Measurements from ENCODE around the gene PGA4. TPM values are rescaled to one million over a fixed set of nuclear protein-coding genes. Genes with fewer than 3 reads are reported as not detected.

PGA4 gene
- total and polyA plus RNA-seq, 9 donors = 0.66 to 4.4 (median 1.7) TPM

DNA sequence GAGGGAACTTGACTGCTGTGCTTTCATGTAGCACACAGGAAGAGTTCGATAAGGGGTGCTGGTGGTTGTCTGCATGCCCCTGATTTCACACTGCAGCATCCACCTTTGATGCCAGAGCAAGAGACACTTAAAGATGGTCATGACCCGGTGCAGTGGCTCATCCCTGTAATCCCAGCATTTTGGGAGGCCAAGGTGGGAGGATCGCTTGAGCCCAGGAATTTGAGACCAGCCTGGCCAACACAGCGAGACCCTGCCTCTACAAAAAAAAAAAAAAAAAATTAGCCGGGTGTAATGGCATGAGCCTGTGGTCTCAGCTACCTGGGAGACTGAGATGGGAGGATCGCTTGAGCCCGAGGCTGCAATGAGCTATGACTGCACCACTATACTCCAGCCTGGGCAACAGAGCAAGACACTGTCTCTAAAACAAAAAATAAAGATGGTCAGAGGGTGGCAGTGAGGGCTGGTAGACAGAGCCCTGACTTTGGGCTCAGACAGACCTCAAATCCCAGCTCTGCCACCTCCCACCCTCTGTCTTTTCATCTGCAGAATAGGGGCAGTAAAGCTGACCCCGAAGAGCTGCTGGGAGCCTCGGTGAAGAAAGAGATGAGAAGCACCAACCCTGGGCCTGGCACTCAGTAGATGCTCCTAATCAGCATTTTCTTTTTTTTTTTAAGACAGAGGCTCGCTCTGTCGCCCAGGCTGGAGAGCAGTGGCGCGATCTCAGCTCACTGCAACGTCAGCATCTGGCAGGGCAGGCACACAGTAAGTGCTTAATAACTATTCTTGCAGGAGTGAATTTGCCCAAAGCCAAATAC lies 55.2 kb downstream of the PGA4 start:
- Histone ChIP-seq H3K9me3 (replicated peaks; ENCODE audit: control insufficient read depth, low read depth, low read length) (no peaks in the 10 kb centered on the region), H3K27me3 (ENCODE audit: control insufficient read depth, insufficient read depth, low read length) (no peaks in the 10 kb centered on the region), H3K27ac (ENCODE audit: low read length) (no peak overlapping the region), H3K4me3 (ENCODE audit: low read length) (no peak overlapping the region), H3K36me3 (ENCODE audit: control insufficient read depth, insufficient read depth, low read length) (peaks cover 21% of the 10 kb centered on the region), H3K4me1 (ENCODE audit: control insufficient read depth, insufficient read depth, low read length) (peaks cover 3% of the 10 kb centered on the region)
- WGBS (ENCODE audit: insufficient coverage) = 68% methylated on average over 9 of the region's 14 CpGs
- no peak for DNase-seq

DNA sequence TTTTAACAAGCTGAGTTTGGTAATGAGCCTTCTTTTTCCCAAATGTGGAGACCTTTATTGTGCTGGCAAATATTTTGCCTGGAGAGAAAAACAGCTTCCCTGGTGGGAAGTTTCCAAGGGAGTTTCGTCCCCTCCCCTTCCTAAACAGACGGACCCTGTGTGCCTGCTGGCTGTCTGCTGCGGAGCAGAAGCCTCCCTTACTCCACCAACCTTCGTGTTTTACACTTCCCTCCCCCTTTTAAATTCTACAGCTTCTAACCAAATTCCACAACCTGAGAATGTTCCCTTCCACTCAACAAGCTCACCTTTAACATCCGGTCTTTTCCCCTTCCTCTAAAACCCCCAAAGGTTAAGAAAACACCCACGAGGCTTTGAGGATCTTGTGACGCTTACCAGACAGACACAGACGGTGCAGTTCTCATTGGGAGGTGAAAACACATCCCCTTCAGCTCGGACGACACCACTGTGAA lies 55.9 kb downstream of the PGA4 start:
- peaks cover 21% of the 10 kb centered on the region for H3K36me3 ChIP-seq (ENCODE audit: control insufficient read depth, insufficient read depth, low read length)
- WGBS (ENCODE audit: insufficient coverage) = 36% methylated on average over 6 of the region's 10 CpGs
- H3K4me3 ChIP-seq (ENCODE audit: low read length) = no peak overlapping the region
- H3K27ac ChIP-seq (ENCODE audit: low read length) = no peak overlapping the region
- H3K4me1 ChIP-seq (ENCODE audit: control insufficient read depth, insufficient read depth, low read length) = peaks cover 2% of the 10 kb centered on the region
- DNase-seq = no peak
- H3K27me3 ChIP-seq (ENCODE audit: control insufficient read depth, insufficient read depth, low read length) = no peaks in the 10 kb centered on the region
- H3K9me3 ChIP-seq (replicated peaks; ENCODE audit: control insufficient read depth, low read depth, low read length) = no peaks in the 10 kb centered on the region

DNA sequence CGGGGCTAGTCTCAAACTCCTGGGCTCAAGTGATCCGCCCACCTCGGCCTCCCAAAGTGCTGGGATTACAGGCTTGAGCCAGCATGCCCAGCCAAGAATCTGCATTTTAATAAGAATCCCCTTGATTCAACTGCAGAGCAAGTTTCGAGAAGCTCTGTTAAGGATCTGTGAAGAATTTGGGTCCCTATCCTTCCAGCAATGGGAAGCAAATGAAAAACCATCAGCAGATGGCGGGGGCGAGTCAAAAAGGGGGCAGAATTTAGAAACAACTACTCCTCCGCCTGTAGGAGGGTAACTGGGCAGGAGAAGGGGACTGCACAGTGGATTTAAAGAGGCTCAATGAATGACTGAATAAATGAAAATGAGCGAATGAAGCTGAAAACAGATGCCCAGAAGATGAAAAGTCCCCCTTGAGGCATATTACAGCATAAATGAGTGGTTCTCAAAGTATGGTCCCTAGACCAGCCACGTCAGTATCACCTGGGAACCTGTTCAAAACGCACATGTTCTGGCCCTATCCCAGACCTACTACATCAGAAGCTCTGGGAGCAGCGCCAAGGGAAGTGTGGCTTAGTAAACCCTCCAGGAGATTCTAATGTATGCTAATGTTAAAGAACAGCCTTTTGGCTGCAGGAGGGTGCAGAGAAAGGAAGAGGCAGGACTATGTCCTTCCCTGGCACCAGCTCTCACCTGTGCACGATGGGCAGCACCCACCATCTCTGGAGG lies 58.0 kb downstream of the PGA4 start:
- H3K27ac ChIP-seq (ENCODE audit: low read length) = no peak overlapping the region
- H3K4me1 ChIP-seq (ENCODE audit: control insufficient read depth, insufficient read depth, low read length) = no peaks in the 10 kb centered on the region
- no peak overlapping the region for H3K4me3 ChIP-seq (ENCODE audit: low read length)
- no peaks in the 10 kb centered on the region for H3K27me3 ChIP-seq (ENCODE audit: control insufficient read depth, insufficient read depth, low read length)
- 50% methylated on average over 5 of the region's 12 CpGs for WGBS (ENCODE audit: insufficient coverage)
- H3K36me3 ChIP-seq (ENCODE audit: control insufficient read depth, insufficient read depth, low read length) = peaks cover 22% of the 10 kb centered on the region
- DNase-seq = no peak
- no peaks in the 10 kb centered on the region for H3K9me3 ChIP-seq (replicated peaks; ENCODE audit: control insufficient read depth, low read depth, low read length)

DNA sequence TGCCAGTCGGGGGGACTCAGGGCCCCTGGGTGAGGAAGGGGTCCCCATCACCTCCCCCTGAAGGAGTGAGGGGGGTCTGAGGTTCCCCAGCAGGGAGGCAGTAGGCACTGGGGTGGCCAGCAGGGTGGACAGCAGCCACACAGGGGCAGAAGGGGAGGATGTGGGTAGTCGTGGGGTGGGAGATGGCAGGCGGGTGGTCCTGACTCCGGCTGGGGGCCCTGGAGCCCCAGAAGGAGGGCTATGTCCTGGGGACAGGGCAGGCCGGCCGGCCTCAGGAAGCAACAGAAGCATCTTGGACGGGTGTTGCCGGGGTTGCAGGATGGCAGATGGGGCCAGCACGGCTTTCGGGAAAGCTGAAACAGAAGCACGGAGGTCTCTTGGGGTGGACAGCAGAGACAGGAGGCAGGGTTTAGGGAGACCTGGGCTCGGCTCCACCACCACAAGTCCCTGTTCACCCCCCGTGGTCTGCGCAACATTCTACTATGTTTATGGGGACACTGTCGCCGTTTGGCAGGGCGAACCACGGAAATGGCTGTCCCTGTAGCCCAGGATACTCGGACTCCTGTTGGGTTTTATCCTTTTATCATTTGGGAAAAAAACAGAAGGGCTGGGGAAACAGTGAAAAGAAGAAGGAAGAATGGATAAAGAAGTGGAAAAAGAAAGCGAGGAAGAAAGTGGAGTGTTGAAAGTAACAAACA lies 58.9 kb downstream of the PGA4 start:
- Histone ChIP-seq H3K27me3 (ENCODE audit: control insufficient read depth, insufficient read depth, low read length) (no peaks in the 10 kb centered on the region), H3K4me1 (ENCODE audit: control insufficient read depth, insufficient read depth, low read length) (no peaks in the 10 kb centered on the region), H3K4me3 (ENCODE audit: low read length) (no peak overlapping the region), H3K27ac (ENCODE audit: low read length) (no peak overlapping the region), H3K36me3 (ENCODE audit: control insufficient read depth, insufficient read depth, low read length) (peaks cover 23% of the 10 kb centered on the region), H3K9me3 (replicated peaks; ENCODE audit: control insufficient read depth, low read depth, low read length) (no peaks in the 10 kb centered on the region)
- DNase-seq = no peak
- 82% methylated on average over 15 of the region's 20 CpGs for WGBS (ENCODE audit: insufficient coverage)

Other genes starting within 250 kb of the PGA4 start
- 0.04 TPM for gene CD5, start 119.9 kb upstream of the PGA4 start, total RNA-seq
- under 1 TPM; 0.08 to 0.19 (median 0.10) TPM for gene CD5, start 119.9 kb upstream of the PGA4 start, polyA plus RNA-seq (ENCODE audit: insufficient read depth in 1 of 8, insufficient read length in 8 of 8, low replicate concordance in 1 of 8)
- gene VPS37C, start 60.9 kb upstream of the PGA4 start, total RNA-seq = 10.0 TPM
- 10 to 100 TPM; 14.4 to 19.8 (median 18.0) TPM for gene VPS37C, start 60.9 kb upstream of the PGA4 start, polyA plus RNA-seq (ENCODE audit: insufficient read depth in 1 of 8, insufficient read length in 8 of 8, low replicate concordance in 1 of 8)
- gene PGA3, start 18.8 kb upstream of the PGA4 start, total RNA-seq = 1.2 TPM
- gene PGA3, start 18.8 kb upstream of the PGA4 start, polyA plus RNA-seq (ENCODE audit: insufficient read depth in 1 of 8, insufficient read length in 8 of 8, low replicate concordance in 1 of 8) = 1 to 10 TPM in 2 of 8 donors, under 1 TPM in 5, not detected in 1; 0.21 to 1.3 (median 0.82) TPM
- 0.27 TPM for gene PGA5, start 18.8 kb downstream of the PGA4 start, total RNA-seq
- gene PGA5, start 18.8 kb downstream of the PGA4 start, polyA plus RNA-seq (ENCODE audit: insufficient read depth in 1 of 8, insufficient read length in 8 of 8, low replicate concordance in 1 of 8) = 1 to 10 TPM in 7 of 8 donors, not detected in 1; 1.0 to 2.1 (median 1.1) TPM
- gene VWCE, start 73.0 kb downstream of the PGA4 start, total RNA-seq = 3.4 TPM
- 10 to 100 TPM in 1 of 8 donors, 1 to 10 TPM in 7; 3.3 to 10.2 (median 6.1) TPM for gene VWCE, start 73.0 kb downstream of the PGA4 start, polyA plus RNA-seq (ENCODE audit: insufficient read depth in 1 of 8, insufficient read length in 8 of 8, low replicate concordance in 1 of 8)
- 208 TPM for gene DDB1, start 110.8 kb downstream of the PGA4 start, total RNA-seq
- 100 to 1,000 TPM; 174 to 240 (median 219) TPM for gene DDB1, start 110.8 kb downstream of the PGA4 start, polyA plus RNA-seq (ENCODE audit: insufficient read depth in 1 of 8, insufficient read length in 8 of 8, low replicate concordance in 1 of 8)
- 13.3 TPM for gene TKFC, start 110.9 kb downstream of the PGA4 start, total RNA-seq
- gene TKFC, start 110.9 kb downstream of the PGA4 start, polyA plus RNA-seq (ENCODE audit: insufficient read depth in 1 of 8, insufficient read length in 8 of 8, low replicate concordance in 1 of 8) = 10 to 100 TPM; 13.5 to 32.3 (median 19.5) TPM
- gene CYB561A3, start 139.5 kb downstream of the PGA4 start, total RNA-seq = 8.8 TPM
- gene CYB561A3, start 139.5 kb downstream of the PGA4 start, polyA plus RNA-seq (ENCODE audit: insufficient read depth in 1 of 8, insufficient read length in 8 of 8, low replicate concordance in 1 of 8) = 10 to 100 TPM; 14.9 to 21.3 (median 16.8) TPM
- 15.8 TPM for gene TMEM138, start 140.0 kb downstream of the PGA4 start, total RNA-seq
- 10 to 100 TPM; 14.4 to 25.1 (median 20.4) TPM for gene TMEM138, start 140.0 kb downstream of the PGA4 start, polyA plus RNA-seq (ENCODE audit: insufficient read depth in 1 of 8, insufficient read length in 8 of 8, low replicate concordance in 1 of 8)
- 14.2 TPM for gene TMEM216, start 170.2 kb downstream of the PGA4 start, total RNA-seq
- 10 to 100 TPM; 12.4 to 20.7 (median 16.9) TPM for gene TMEM216, start 170.2 kb downstream of the PGA4 start, polyA plus RNA-seq (ENCODE audit: insufficient read depth in 1 of 8, insufficient read length in 8 of 8, low replicate concordance in 1 of 8)
- 27.8 TPM for gene CPSF7, start 207.6 kb downstream of the PGA4 start, total RNA-seq
- gene CPSF7, start 207.6 kb downstream of the PGA4 start, polyA plus RNA-seq (ENCODE audit: insufficient read depth in 1 of 8, insufficient read length in 8 of 8, low replicate concordance in 1 of 8) = 10 to 100 TPM; 59.9 to 75.9 (median 66.2) TPM
- 28.0 TPM for gene SDHAF2, start 207.8 kb downstream of the PGA4 start, total RNA-seq
- gene SDHAF2, start 207.8 kb downstream of the PGA4 start, polyA plus RNA-seq (ENCODE audit: insufficient read depth in 1 of 8, insufficient read length in 8 of 8, low replicate concordance in 1 of 8) = 10 to 100 TPM; 25.2 to 40.2 (median 35.3) TPM